IMR-90 (cell line): ENCODE results near the gene DOC2B. TPM values are rescaled to one million over a fixed set of nuclear protein-coding genes. Genes with fewer than 3 reads are reported as not detected.

Experiments
- ATAC-seq: fragments of 200-7000 bp; cut with Tn5 transposase; 2 replicates; pipeline ENCODE4 v1.9.1; 2020; ENCODE audit warnings: low read depth, mild to moderate bottlenecking, moderate library complexity
- BruUV-seq: library from RNA; stranded (reverse); fragments of 400-500 nt; replicated peaks from 2 replicates; lab custom pipeline; 2021; lab: Mats Ljungman, UMichigan
- CTCF ChIA-PET: fragments of 300-600 bp; formaldehyde crosslinking; extraction: SDS; loops from one replicate; lab custom pipeline; 2021; ENCODE audit warnings: antibody characterized with exemption; lab: Yijun Ruan, JAX
- POLR2A ChIA-PET: fragments of 300-600 bp; sonication (Branson Sonifier 250); formaldehyde crosslinking; loops from one replicate; lab custom pipeline; 2022; ENCODE audit warnings: antibody characterized with exemption; ENCODE audit not compliant: unreplicated experiment; lab: Charles Lee
- DNase-seq: peaks from one replicate; pipeline ENCODE4 v3.0.0; 2013
- H2AFZ ChIP-seq: replicated peaks from 2 replicates; pipeline ENCODE3; 2013; ENCODE audit warnings: low read length, mild to moderate bottlenecking; ENCODE audit not compliant: poor library complexity
- H2AK5ac ChIP-seq: 2 replicates; pipeline ENCODE4 v1.6.1; 2013; ENCODE audit warnings: low read depth, low read length, inconsistent platforms
- H2AK9ac ChIP-seq: replicated peaks from 2 replicates; pipeline ENCODE3; 2013; ENCODE audit warnings: mild to moderate bottlenecking, low read depth, low read length, moderate library complexity; ENCODE audit not compliant: poor library complexity
- H2BK120ac ChIP-seq: 2 replicates; pipeline ENCODE4 v1.6.1; 2013; ENCODE audit warnings: low read depth, low read length, inconsistent platforms
- H2BK15ac ChIP-seq: 3 replicates; pipeline ENCODE4 v1.6.1; 2013; ENCODE audit warnings: low read depth, low read length, inconsistent platforms
- H2BK20ac ChIP-seq: 2 replicates; pipeline ENCODE4 v1.6.1; 2013; ENCODE audit warnings: low read depth, mild to moderate bottlenecking, inconsistent platforms, low read length, moderate library complexity
- H2BK5ac ChIP-seq: 2 replicates; pipeline ENCODE4 v1.6.1; 2013; ENCODE audit warnings: mild to moderate bottlenecking, low read depth, low read length, inconsistent platforms; ENCODE audit not compliant: poor library complexity, severe bottlenecking
- H3K14ac ChIP-seq: replicated peaks from 2 replicates; pipeline ENCODE4 v1.6.1; 2013; ENCODE audit warnings: low read depth, low read length, inconsistent platforms
- H3K18ac ChIP-seq: 2 replicates; pipeline ENCODE4 v1.6.1; 2013; ENCODE audit warnings: low read depth, low read length, control low read depth
- H3K23ac ChIP-seq: 2 replicates; pipeline ENCODE4 v1.6.1; 2013; ENCODE audit warnings: low read depth, low read length, inconsistent platforms
- H3K27ac ChIP-seq: 2 replicates; pipeline ENCODE4 v1.5.1; 2013; ENCODE audit warnings: mild to moderate bottlenecking, control low read depth, low read length; ENCODE audit not compliant: insufficient read depth
- H3K27me3 ChIP-seq: 2 replicates; pipeline ENCODE4 v1.6.1; 2013; ENCODE audit warnings: low read length; ENCODE audit not compliant: control insufficient read depth, insufficient read depth
- H3K36me3 ChIP-seq: 2 replicates; pipeline ENCODE4 v1.6.1; 2013; ENCODE audit warnings: low read length, mixed read lengths; ENCODE audit not compliant: control insufficient read depth, insufficient read depth
- H3K4ac ChIP-seq: 2 replicates; pipeline ENCODE4 v1.6.1; 2013; ENCODE audit warnings: low read depth, low read length, inconsistent platforms
- H3K4me1 ChIP-seq: 2 replicates; pipeline ENCODE4 v1.6.1; 2013; ENCODE audit warnings: low read length, mixed read lengths; ENCODE audit not compliant: control insufficient read depth, insufficient read depth
- H3K4me2 ChIP-seq: 2 replicates; pipeline ENCODE4 v1.6.1; 2013; ENCODE audit warnings: low read depth, mild to moderate bottlenecking, control low read depth, low read length, moderate library complexity
- H3K4me3 ChIP-seq: 2 replicates; pipeline ENCODE4 v1.5.1; 2013; ENCODE audit warnings: low read depth, mild to moderate bottlenecking, control low read depth, low read length, moderate library complexity; ENCODE audit not compliant: insufficient read depth
- H3K56ac ChIP-seq: 2 replicates; pipeline ENCODE4 v1.6.1; 2013; ENCODE audit warnings: low read length, inconsistent platforms; ENCODE audit not compliant: insufficient read depth; ENCODE audit errors: extremely low read depth
- H3K79me1 ChIP-seq, 2 experiments: 2 replicates each; pipeline ENCODE4 v1.6.1; 2013; ENCODE audit warnings: low read length in 2 of 2, inconsistent platforms in 1 of 2, low read depth in 1 of 2
- H3K9ac ChIP-seq: 2 replicates; pipeline ENCODE4 v1.6.1; 2013; ENCODE audit warnings: low read depth, low read length, control low read depth
- H3K9me1 ChIP-seq: 2 replicates; pipeline ENCODE4 v1.6.1; 2013; ENCODE audit warnings: low read length, inconsistent platforms; ENCODE audit not compliant: insufficient read depth
- H3K9me3 ChIP-seq: 2 replicates; pipeline ENCODE4 v1.6.1; 2013; ENCODE audit warnings: low read length; ENCODE audit not compliant: control insufficient read depth, insufficient read depth
- H4K20me1 ChIP-seq: 2 replicates; pipeline ENCODE4 v1.6.1; 2013; ENCODE audit warnings: low read length, inconsistent platforms; ENCODE audit not compliant: insufficient read depth
- H4K5ac ChIP-seq: 2 replicates; pipeline ENCODE4 v1.6.1; 2013; ENCODE audit warnings: mild to moderate bottlenecking, low read depth, low read length, control low read depth
- H4K8ac ChIP-seq, 2 experiments: 2 replicates each; pipeline ENCODE4 v1.6.1; 2013; ENCODE audit warnings: low read depth in 2 of 2, low read length in 2 of 2, control low read depth in 1 of 2, inconsistent platforms in 1 of 2
- H4K91ac ChIP-seq: 2 replicates; pipeline ENCODE4 v1.6.1; 2013; ENCODE audit warnings: low read depth, low read length, inconsistent platforms; ENCODE audit not compliant: insufficient read depth
- CHD1 ChIP-seq: IDR thresholded peaks from 2 replicates; pipeline ENCODE4 v1.6.1; 2012; ENCODE audit warnings: low read depth, low read length, improper control_type of control experiment
- MAFK ChIP-seq: IDR thresholded peaks from 2 replicates; pipeline ENCODE4 v1.6.1; 2012; ENCODE audit warnings: low read depth, low read length, improper control_type of control experiment
- MAZ ChIP-seq: IDR thresholded peaks from 2 replicates; pipeline ENCODE4 v1.6.1; 2012; ENCODE audit warnings: low read depth, mild to moderate bottlenecking, low read length, improper control_type of control experiment, moderate library complexity, borderline replicate concordance
- MXI1 ChIP-seq: IDR thresholded peaks from 2 replicates; pipeline ENCODE4 v1.6.1; 2012; ENCODE audit warnings: low read depth, mild to moderate bottlenecking, low read length, moderate library complexity, borderline replicate concordance
- NFE2L2 ChIP-seq: fragments of 150-350 bp; IDR thresholded peaks from 2 replicates; pipeline ENCODE4 v1.6.1; 2016; ENCODE audit warnings: low read depth, mild to moderate bottlenecking, low read length
- RAD21 ChIP-seq: IDR thresholded peaks from 2 replicates; pipeline ENCODE4 v1.6.1; 2012; ENCODE audit warnings: low read length, improper control_type of control experiment
- RCOR1 ChIP-seq: IDR thresholded peaks from 2 replicates; pipeline ENCODE4 v1.6.1; 2012; ENCODE audit warnings: mild to moderate bottlenecking, low read length, improper control_type of control experiment; ENCODE audit not compliant: insufficient replicate concordance
- SMC3 ChIP-seq: fragments of 150-350 bp; IDR thresholded peaks from 2 replicates; pipeline ENCODE4 v1.6.1; 2016; ENCODE audit warnings: low read depth, mild to moderate bottlenecking, antibody characterized with exemption, low read length, moderate library complexity
- WGBS, 2 experiments: methylation state at CpG; one replicate each; pipeline versions ENCODE4 v1.1.5 to v1.1.7; 2013; ENCODE audit warnings: missing lambda C conversion rate in 2 of 2; ENCODE audit not compliant: insufficient read length in 1 of 2; ENCODE audit errors: extremely low coverage in 2 of 2; 5-methylcytosine and 5-hydroxymethylcytosine counted together
- dilution Hi-C: fragments of 300-500 bp; cut with HindIII; formaldehyde crosslinking; loops from one replicate; pipeline ENCODE4 v1.14.3; 2018; ENCODE audit warnings: low sequenced_read_pairs; ENCODE audit not compliant: unreplicated experiment
- in situ Hi-C: fragments of 300-500 bp; cut with MboI; formaldehyde crosslinking; loops from 3 replicates; pipeline ENCODE4 v1.14.3; 2019; ENCODE audit warnings: low sequenced_read_pairs, inconsistent platforms, mixed read lengths
- intact Hi-C: fragments of 100-400 bp; cut with micrococcal nuclease; formaldehyde crosslinking; loops from 2 replicates; pipeline ENCODE4 v1.10.0; 2022
- polyA plus RNA-seq, 3 experiments: library from polyadenylated mRNA; depleted of rRNA; stranded (reverse); fragments of >200 nt; gene quantifications; 2 replicates each; pipeline ENCODE4 v1.2.3, GENCODE V29; 2012; ENCODE audit warnings: low replicate concordance in 1 of 3
- total RNA-seq: library from RNA; depleted of rRNA; stranded (reverse); fragments of >200 nt; gene quantifications from 2 replicates; pipeline ENCODE4 v1.2.3, GENCODE V29; 2012
- TF ChIP-seq, protein P1 (sequence below): conservative IDR thresholded peaks from 2 replicates; pipeline ENCODE4 v1.5.1; 2012; ENCODE audit warnings: mild to moderate bottlenecking, low read depth, low read length, improper control_type of control experiment

The DOC2B gene
- total and polyA plus RNA-seq, 2 of the 4 experiments (the other 2 are of a cell fraction): not detected

DNA sequence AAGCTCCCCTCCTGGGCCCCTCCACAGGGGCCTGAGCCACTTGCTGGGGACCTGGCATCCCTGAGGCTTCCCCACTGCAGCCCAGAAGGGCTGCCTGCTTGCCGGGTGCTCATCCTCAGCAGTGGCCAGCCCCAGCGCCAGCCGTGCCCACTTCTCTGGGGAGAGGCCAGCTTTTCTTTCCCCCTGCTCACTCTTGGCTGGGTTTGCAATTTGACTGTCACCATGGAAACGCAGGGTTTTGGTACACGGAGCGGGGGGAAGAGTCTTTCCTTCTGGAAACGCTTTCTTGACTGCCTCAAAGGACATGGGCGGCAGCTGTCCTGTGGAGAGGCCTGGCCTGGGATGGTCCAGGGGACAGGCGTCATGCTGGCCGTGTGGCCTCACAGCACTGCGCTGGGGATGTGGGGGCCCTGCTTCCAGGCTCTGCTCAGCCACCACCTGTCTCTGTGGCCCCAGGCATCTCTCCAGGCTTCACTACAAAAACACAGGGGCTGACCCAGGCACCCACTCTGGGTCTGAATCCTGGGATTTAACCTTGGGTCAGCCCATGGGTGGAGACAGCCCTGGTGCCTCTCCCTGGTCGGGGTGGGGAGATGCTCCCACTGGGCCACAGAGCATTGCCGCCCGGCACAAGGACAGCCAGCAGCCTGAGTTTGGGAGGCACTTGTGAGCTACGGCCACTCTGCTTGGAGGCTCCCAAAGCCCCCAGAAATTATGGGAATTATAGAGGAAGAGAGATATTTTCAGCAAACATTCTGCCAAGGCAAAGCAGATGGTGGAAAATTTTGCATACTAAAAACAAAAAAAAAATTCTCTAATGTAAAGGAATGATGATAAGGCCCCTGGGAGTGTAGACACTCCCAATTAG lies 45.9 kb upstream of the DOC2B start:
- Histone ChIP-seq H3K9me1 (no peaks in the 10 kb centered on the region), H3K4me3 (no peak overlapping the region), H3K4me1 (no peaks in the 10 kb centered on the region; the same call in 1 of the 2 replicates), H3K9ac (no peak overlapping the region), H3K27ac (no peak overlapping the region), H3K4ac (no peak overlapping the region), H3K56ac (no peak overlapping the region), H2BK20ac (no peak overlapping the region), H3K9me3 (no peaks in the 10 kb centered on the region), H2AK5ac (no peak overlapping the region), H3K27me3 (peaks cover 6% of the 10 kb centered on the region; the same call in 1 of the 2 replicates), H3K36me3 (no peaks in the 10 kb centered on the region), H4K8ac (no peak overlapping the region), H2AK9ac (no peak overlapping the region), H4K5ac (no peak overlapping the region), H2BK5ac (no peak overlapping the region), H3K4me2 (no peak overlapping the region), H3K14ac (no peak overlapping the region), H2BK120ac (no peak overlapping the region), H4K20me1 (no peaks in the 10 kb centered on the region), H2AFZ (no peak overlapping the region), H4K91ac (no peak overlapping the region), H2BK15ac (no peak overlapping the region), H3K79me1 (no peaks in the 10 kb centered on the region), H3K18ac (no peak overlapping the region), H3K23ac (no peak overlapping the region)
- CTCF ChIA-PET: no interaction called here
- TF ChIP-seq MAZ: no peak
- TF ChIP-seq SMC3: no peak
- no peak for TF ChIP-seq NFE2L2
- TF ChIP-seq, protein P1, sequence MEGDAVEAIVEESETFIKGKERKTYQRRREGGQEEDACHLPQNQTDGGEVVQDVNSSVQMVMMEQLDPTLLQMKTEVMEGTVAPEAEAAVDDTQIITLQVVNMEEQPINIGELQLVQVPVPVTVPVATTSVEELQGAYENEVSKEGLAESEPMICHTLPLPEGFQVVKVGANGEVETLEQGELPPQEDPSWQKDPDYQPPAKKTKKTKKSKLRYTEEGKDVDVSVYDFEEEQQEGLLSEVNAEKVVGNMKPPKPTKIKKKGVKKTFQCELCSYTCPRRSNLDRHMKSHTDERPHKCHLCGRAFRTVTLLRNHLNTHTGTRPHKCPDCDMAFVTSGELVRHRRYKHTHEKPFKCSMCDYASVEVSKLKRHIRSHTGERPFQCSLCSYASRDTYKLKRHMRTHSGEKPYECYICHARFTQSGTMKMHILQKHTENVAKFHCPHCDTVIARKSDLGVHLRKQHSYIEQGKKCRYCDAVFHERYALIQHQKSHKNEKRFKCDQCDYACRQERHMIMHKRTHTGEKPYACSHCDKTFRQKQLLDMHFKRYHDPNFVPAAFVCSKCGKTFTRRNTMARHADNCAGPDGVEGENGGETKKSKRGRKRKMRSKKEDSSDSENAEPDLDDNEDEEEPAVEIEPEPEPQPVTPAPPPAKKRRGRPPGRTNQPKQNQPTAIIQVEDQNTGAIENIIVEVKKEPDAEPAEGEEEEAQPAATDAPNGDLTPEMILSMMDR: no peak
- no peak for TF ChIP-seq MXI1
- TF ChIP-seq CHD1: no peak
- TF ChIP-seq MAFK: no peak
- TF ChIP-seq RCOR1: no peak
- TF ChIP-seq RAD21: no peak
- in situ Hi-C loops: no loop called here
- DNase-seq: no peak
- POLR2A ChIA-PET: no interaction called here
- intact Hi-C loops: no loop called here
- ATAC-seq: no peak
- dilution Hi-C loops: no loop called here
- BruUV-seq: no TSS peak
- 19% methylated on average over 3 of the region's 15 CpGs; no CpG with 5 or more reads in 1 of the 2 experiments for WGBS, 2 experiments
